Measurements from ENCODE around the gene IL16.

Gene IL16

GRCh38 chr15:81242778-81243177 is 46.1 kb downstream of the IL16 start:
- Histone ChIP-seq H3K9me3 (ENCODE audit: insufficient read depth, low read length) (no peaks in the 10 kb centered on the region), H3K27me3 (ENCODE audit: low read length) (peaks cover 3% of the 10 kb centered on the region; the same call in 1 of the 2 replicates), H3K36me3 (ENCODE audit: low read length) (no peaks in the 10 kb centered on the region; the same call in 1 of the 2 replicates), H2AFZ (ENCODE audit: low read depth, low read length, severe bottlenecking) (no peak overlapping the region), H3K79me2 (ENCODE audit: insufficient read depth, low read length) (no peaks in the 10 kb centered on the region), H4K20me1 (ENCODE audit: low read depth, low read length) (no peaks in the 10 kb centered on the region), H3K27ac (ENCODE audit: low read depth, low read length) (no peak overlapping the region), H3K9me2 (replicated peaks; ENCODE audit: insufficient read depth, low read length) (no peaks in the 10 kb centered on the region), H3K9ac (ENCODE audit: low read length) (no peak overlapping the region), H3K4me2 (ENCODE audit: low read depth, low read length, poor library complexity, severe bottlenecking) (no peak overlapping the region), H3K4me3 (ENCODE audit: insufficient read depth, low read length, poor library complexity, severe bottlenecking) (no peak overlapping the region), H3F3A (ENCODE audit: insufficient read depth) (no peaks in the 10 kb centered on the region)
- TF ChIP-seq EZH2phosphoT487 (conservative IDR thresholded peaks at IDR 0.05; ENCODE audit: low read length) (no peak), CTCF (IDR thresholded peaks at IDR 0.05; ENCODE audit: insufficient read depth, low read length, poor library complexity, severe bottlenecking) (no peak)

GRCh38 chr15:81244306-81244705 is 47.6 kb downstream of the IL16 start:
- Histone ChIP-seq H4K20me1 (ENCODE audit: low read depth, low read length) (no peaks in the 10 kb centered on the region), H3F3A (ENCODE audit: insufficient read depth) (no peaks in the 10 kb centered on the region), H3K9me3 (ENCODE audit: insufficient read depth, low read length) (no peaks in the 10 kb centered on the region), H3K9ac (ENCODE audit: low read length) (no peak overlapping the region), H2AFZ (ENCODE audit: low read depth, low read length, severe bottlenecking) (no peak overlapping the region), H3K9me2 (replicated peaks; ENCODE audit: insufficient read depth, low read length) (no peaks in the 10 kb centered on the region), H3K27me3 (ENCODE audit: low read length) (peaks cover 3% of the 10 kb centered on the region; the same call in 1 of the 2 replicates), H3K79me2 (ENCODE audit: insufficient read depth, low read length) (no peaks in the 10 kb centered on the region), H3K36me3 (ENCODE audit: low read length) (no peaks in the 10 kb centered on the region; the same call in 1 of the 2 replicates), H3K4me2 (ENCODE audit: low read depth, low read length, poor library complexity, severe bottlenecking) (no peak overlapping the region), H3K27ac (ENCODE audit: low read depth, low read length) (no peak overlapping the region), H3K4me3 (ENCODE audit: insufficient read depth, low read length, poor library complexity, severe bottlenecking) (no peak overlapping the region)
- TF ChIP-seq EZH2phosphoT487 (conservative IDR thresholded peaks at IDR 0.05; ENCODE audit: low read length) = no peak
- TF ChIP-seq CTCF (IDR thresholded peaks at IDR 0.05; ENCODE audit: insufficient read depth, low read length, poor library complexity, severe bottlenecking) = no peak

GRCh38 chr15:81253846-81254245 is 57.2 kb downstream of the IL16 start:
- no peaks in the 10 kb centered on the region for H4K20me1 ChIP-seq (ENCODE audit: low read depth, low read length)
- H3K27ac ChIP-seq (ENCODE audit: low read depth, low read length) = no peak overlapping the region
- no peak overlapping the region for H3K9ac ChIP-seq (ENCODE audit: low read length)
- peaks cover 3% of the 10 kb centered on the region; the same call in 1 of the 2 replicates for H3K27me3 ChIP-seq (ENCODE audit: low read length)
- H3K79me2 ChIP-seq (ENCODE audit: insufficient read depth, low read length) = no peaks in the 10 kb centered on the region
- H3F3A ChIP-seq (ENCODE audit: insufficient read depth) = no peaks in the 10 kb centered on the region
- no peak overlapping the region for H3K4me3 ChIP-seq (ENCODE audit: insufficient read depth, low read length, poor library complexity, severe bottlenecking)
- no peak overlapping the region for H3K4me2 ChIP-seq (ENCODE audit: low read depth, low read length, poor library complexity, severe bottlenecking)
- no peaks in the 10 kb centered on the region for H3K9me2 ChIP-seq (replicated peaks; ENCODE audit: insufficient read depth, low read length)
- no peaks in the 10 kb centered on the region for H3K9me3 ChIP-seq (ENCODE audit: insufficient read depth, low read length)
- no peak for TF ChIP-seq EZH2phosphoT487 (conservative IDR thresholded peaks at IDR 0.05; ENCODE audit: low read length)
- no peak for TF ChIP-seq CTCF (IDR thresholded peaks at IDR 0.05; ENCODE audit: insufficient read depth, low read length, poor library complexity, severe bottlenecking)
- no peaks in the 10 kb centered on the region for H3K36me3 ChIP-seq (ENCODE audit: low read length)
- no peak overlapping the region for H2AFZ ChIP-seq (ENCODE audit: low read depth, low read length, severe bottlenecking)

All from SU-DHL-6 (cell line).